H9 (cell line): ENCODE measurements around the gene MYO18B. TPM values are rescaled to one million over a fixed set of nuclear protein-coding genes. Genes with fewer than 3 reads are reported as not detected.

ENCODE experiments used
- DNase-seq: peaks from one replicate; pipeline ENCODE4 v3.0.0-alpha.2; 2017
- H2AFZ ChIP-seq: one replicate; pipeline ENCODE4 v1.6.1; 2013; ENCODE audit warnings: mild to moderate bottlenecking, low read length, control low read depth, moderate library complexity
- H2AK5ac ChIP-seq: 2 replicates; pipeline ENCODE4 v1.6.1; 2013; ENCODE audit warnings: low read length, control low read depth, mixed read lengths; ENCODE audit not compliant: insufficient read length
- H2BK120ac ChIP-seq: one replicate; pipeline ENCODE4 v1.6.1; 2013; ENCODE audit warnings: low read depth, mild to moderate bottlenecking, low read length, control low read depth, inconsistent platforms; ENCODE audit not compliant: poor library complexity, severe bottlenecking
- H2BK12ac ChIP-seq: 2 replicates; pipeline ENCODE4 v1.6.1; 2013; ENCODE audit warnings: low read length, control low read depth, mixed read lengths, low read depth; ENCODE audit not compliant: insufficient read length
- H2BK15ac ChIP-seq: 2 replicates; pipeline ENCODE4 v1.6.1; 2013; ENCODE audit warnings: low read depth, low read length, control low read depth
- H2BK20ac ChIP-seq: one replicate; pipeline ENCODE4 v1.6.1; 2013; ENCODE audit warnings: low read depth, mild to moderate bottlenecking, low read length, control low read depth, inconsistent platforms; ENCODE audit not compliant: poor library complexity, severe bottlenecking
- H2BK5ac ChIP-seq: 2 replicates; pipeline ENCODE4 v1.6.1; 2013; ENCODE audit warnings: low read length, control low read depth, mixed read lengths; ENCODE audit not compliant: insufficient read length
- H3K14ac ChIP-seq: 2 replicates; pipeline ENCODE4 v1.6.1; 2013; ENCODE audit warnings: low read length, control low read depth; ENCODE audit not compliant: insufficient read depth
- H3K18ac ChIP-seq: 2 replicates; pipeline ENCODE4 v1.6.1; 2013; ENCODE audit warnings: low read depth, mild to moderate bottlenecking, mixed read lengths, low read length, control low read depth; ENCODE audit not compliant: insufficient read length
- H3K23ac ChIP-seq: 2 replicates; pipeline ENCODE4 v1.6.1; 2013; ENCODE audit warnings: low read length, control low read depth, mixed read lengths, low read depth; ENCODE audit not compliant: insufficient read length
- H3K23me2 ChIP-seq: 2 replicates; pipeline ENCODE4 v1.6.1; 2013; ENCODE audit warnings: low read depth, mild to moderate bottlenecking, mixed read lengths, low read length, control low read depth; ENCODE audit not compliant: insufficient read length, poor library complexity, severe bottlenecking
- H3K27ac ChIP-seq: 2 replicates; pipeline ENCODE4 v1.5.1; 2013; ENCODE audit warnings: low read length, control low read depth, mixed read lengths, low read depth; ENCODE audit not compliant: insufficient read length
- H3K27me3 ChIP-seq: 2 replicates; pipeline ENCODE4 v1.6.1; 2013; ENCODE audit warnings: low read length, control low read depth, inconsistent platforms; ENCODE audit not compliant: insufficient read depth
- H3K4ac ChIP-seq: 2 replicates; pipeline ENCODE4 v1.6.1; 2013; ENCODE audit warnings: low read depth, mild to moderate bottlenecking, control low read depth, inconsistent platforms, low read length, moderate library complexity
- H3K4me1 ChIP-seq: 2 replicates; pipeline ENCODE4 v1.6.1; 2013; ENCODE audit warnings: low read length, control low read depth, inconsistent platforms; ENCODE audit not compliant: insufficient read depth
- H3K4me2 ChIP-seq: 2 replicates; pipeline ENCODE4 v1.6.1; 2013; ENCODE audit warnings: low read length, control low read depth, mixed read lengths; ENCODE audit not compliant: insufficient read length, insufficient read depth
- H3K56ac ChIP-seq: 2 replicates; pipeline ENCODE4 v1.6.1; 2013; ENCODE audit warnings: low read depth, mild to moderate bottlenecking, mixed read lengths, low read length, control low read depth; ENCODE audit not compliant: insufficient read length
- H3K79me1 ChIP-seq: 2 replicates; pipeline ENCODE4 v1.6.1; 2013; ENCODE audit warnings: low read depth, mild to moderate bottlenecking, moderate library complexity, low read length, control low read depth, inconsistent platforms; ENCODE audit not compliant: insufficient read depth, poor library complexity, severe bottlenecking
- H3K79me2 ChIP-seq: 2 replicates; pipeline ENCODE4 v1.6.1; 2013; ENCODE audit warnings: low read length, control low read depth, inconsistent platforms; ENCODE audit not compliant: insufficient read depth
- H3K9ac ChIP-seq: 2 replicates; pipeline ENCODE4 v1.6.1; 2013; ENCODE audit warnings: low read length, control low read depth, mixed read lengths; ENCODE audit not compliant: insufficient read length; ENCODE audit errors: extremely low read depth
- H3K9me3 ChIP-seq: one replicate; pipeline ENCODE4 v1.6.1; 2013; ENCODE audit warnings: low read depth, low read length, inconsistent platforms; ENCODE audit not compliant: control insufficient read depth
- H3T11ph ChIP-seq: one replicate; pipeline ENCODE4 v1.6.1; 2013; ENCODE audit warnings: mild to moderate bottlenecking, low read length, control low read depth, inconsistent platforms
- H4K20me1 ChIP-seq: one replicate; pipeline ENCODE4 v1.6.1; 2013; ENCODE audit not compliant: control insufficient read depth, insufficient read length, insufficient read depth
- H4K5ac ChIP-seq: 2 replicates; pipeline ENCODE4 v1.6.1; 2013; ENCODE audit warnings: low read depth, mild to moderate bottlenecking, mixed read lengths, low read length, control low read depth; ENCODE audit not compliant: insufficient read length
- H4K8ac ChIP-seq: replicated peaks from 2 replicates; pipeline ENCODE4 v1.6.1; 2013; ENCODE audit warnings: low read length, control low read depth, mixed read lengths, low read depth; ENCODE audit not compliant: insufficient read length
- H4K91ac ChIP-seq: 2 replicates; pipeline ENCODE4 v1.6.1; 2013; ENCODE audit warnings: low read depth, mild to moderate bottlenecking, moderate library complexity, mixed read lengths, low read length, control low read depth; ENCODE audit not compliant: insufficient read length
- H3K27ac Mint-ChIP-seq, 3 experiments: 2 replicates in 2 of 3; 3 replicates in 1 of 3; pipeline ENCODE4 v1.8.0; 2020 to 2021; ENCODE audit warnings: mixed read lengths in 3 of 3, mild to moderate bottlenecking in 1 of 3, moderate library complexity in 1 of 3
- H3K27me3 Mint-ChIP-seq: 2 replicates; pipeline ENCODE4 v1.8.0; 2021; ENCODE audit warnings: low read depth, mild to moderate bottlenecking, moderate library complexity, mixed read lengths
- H3K36me3 Mint-ChIP-seq, 3 experiments: 2 replicates in 2 of 3; 3 replicates in 1 of 3; pipeline ENCODE4 v1.8.0; 2020 to 2021; ENCODE audit warnings: low read depth in 3 of 3, mixed read lengths in 3 of 3; ENCODE audit not compliant: insufficient read depth in 1 of 3
- H3K4me1 Mint-ChIP-seq, 2 experiments: 2 replicates each; pipeline ENCODE4 v1.8.0; 2020; ENCODE audit warnings: mixed read lengths in 2 of 2
- H3K4me3 Mint-ChIP-seq, 2 experiments: 2 replicates in 1 of 2; 3 replicates in 1 of 2; pipeline ENCODE4 v1.8.0; 2020 to 2021; ENCODE audit warnings: mild to moderate bottlenecking in 2 of 2, mixed read lengths in 2 of 2, moderate library complexity in 1 of 2
- H3K9me3 Mint-ChIP-seq, 2 experiments: 2 replicates in 1 of 2; 3 replicates in 1 of 2; pipeline ENCODE4 v1.8.0; 2020; ENCODE audit warnings: mild to moderate bottlenecking in 2 of 2, mixed read lengths in 2 of 2, moderate library complexity in 1 of 2
- WGBS: extraction: QIAGEN DNeasy Blood & Tissue Kit; methylation state at CpG from one replicate; pipeline ENCODE4 v1.1.7; 2013; ENCODE audit warnings: missing lambda C conversion rate, low lambda C conversion rate, mixed read lengths; ENCODE audit not compliant: insufficient read length; ENCODE audit errors: extremely low coverage; 5-methylcytosine and 5-hydroxymethylcytosine counted together
- total RNA-seq: library from RNA; stranded (reverse); gene quantifications from 2 replicates; pipeline ENCODE4 v1.2.1, GENCODE V29; 2021
- TF ChIP-seq, protein P1 (sequence below): fragments of 200-600 bp; sonication (generic); conservative IDR thresholded peaks from 3 replicates; pipeline ENCODE4 v1.8.0; 2021; ENCODE audit warnings: antibody characterized with exemption, mild to moderate bottlenecking

The MYO18B gene
- total RNA-seq, 1 experiment from 2014 or later: 0.46 TPM

DNA sequence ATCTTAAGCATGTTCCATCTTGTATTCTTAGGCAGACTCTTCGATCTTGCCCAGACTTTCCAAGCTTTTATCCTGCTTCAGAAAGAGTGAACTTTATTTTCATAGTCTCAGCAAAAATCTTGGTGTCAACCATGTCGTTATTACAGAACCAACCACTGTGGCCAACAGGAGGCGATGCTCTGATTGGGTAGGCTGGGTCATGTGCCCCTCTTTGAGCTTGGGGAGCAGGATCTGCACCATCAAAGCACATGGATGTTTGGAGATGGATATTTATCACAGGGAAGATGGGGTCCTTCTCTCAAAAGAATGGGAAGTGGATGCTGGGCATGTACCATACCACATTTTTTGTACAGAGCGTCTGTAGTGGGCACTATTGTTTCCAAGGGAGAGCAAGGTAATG lies 197.4 kb downstream of the MYO18B start:
- H3K27me3 Mint-ChIP-seq: peaks cover 10% of the 10 kb centered on the region
- no peaks in the 10 kb centered on the region for H4K20me1 ChIP-seq
- no peak overlapping the region for H3K27ac Mint-ChIP-seq

More for the DNA sequence above, 197.4 kb downstream of the MYO18B start:
- Histone ChIP-seq H4K5ac (no peak overlapping the region), H3T11ph (no peak overlapping the region), H3K27me3 (no peaks in the 10 kb centered on the region), H2BK120ac (no peak overlapping the region), H3K4me1 (peaks cover 13% of the 10 kb centered on the region), H2BK5ac (no peak overlapping the region), H3K56ac (no peak overlapping the region), H3K9ac (no peak overlapping the region), H3K9me3 (no peaks in the 10 kb centered on the region), H4K8ac (no peak overlapping the region), H2BK20ac (no peak overlapping the region), H2AK5ac (no peak overlapping the region), H3K23me2 (no peaks in the 10 kb centered on the region), H3K4ac (no peak overlapping the region), H2BK15ac (no peak overlapping the region), H3K79me1 (no peaks in the 10 kb centered on the region), H3K79me2 (no peaks in the 10 kb centered on the region), H4K91ac (no peak overlapping the region), H3K18ac (no peak overlapping the region), H3K23ac (no peak overlapping the region), H3K14ac (no peak overlapping the region), H3K27ac (no peak overlapping the region), H3K4me2 (no peak overlapping the region), H2AFZ (no peak overlapping the region), H2BK12ac (no peak overlapping the region)
- Mint-ChIP-seq H3K4me3 (no peak overlapping the region), H3K9me3 (peaks cover 2 to 3% of the 10 kb centered on the region in 2 experiments; a peak in 3 of 5 replicates), H3K36me3 (peaks cover 0 to 5% (median 0%) of the 10 kb centered on the region in 3 experiments; a peak in 2 of 7 replicates), H3K4me1 (peaks cover 61 to 64% of the 10 kb centered on the region in 2 experiments)
- TF ChIP-seq, protein P1, sequence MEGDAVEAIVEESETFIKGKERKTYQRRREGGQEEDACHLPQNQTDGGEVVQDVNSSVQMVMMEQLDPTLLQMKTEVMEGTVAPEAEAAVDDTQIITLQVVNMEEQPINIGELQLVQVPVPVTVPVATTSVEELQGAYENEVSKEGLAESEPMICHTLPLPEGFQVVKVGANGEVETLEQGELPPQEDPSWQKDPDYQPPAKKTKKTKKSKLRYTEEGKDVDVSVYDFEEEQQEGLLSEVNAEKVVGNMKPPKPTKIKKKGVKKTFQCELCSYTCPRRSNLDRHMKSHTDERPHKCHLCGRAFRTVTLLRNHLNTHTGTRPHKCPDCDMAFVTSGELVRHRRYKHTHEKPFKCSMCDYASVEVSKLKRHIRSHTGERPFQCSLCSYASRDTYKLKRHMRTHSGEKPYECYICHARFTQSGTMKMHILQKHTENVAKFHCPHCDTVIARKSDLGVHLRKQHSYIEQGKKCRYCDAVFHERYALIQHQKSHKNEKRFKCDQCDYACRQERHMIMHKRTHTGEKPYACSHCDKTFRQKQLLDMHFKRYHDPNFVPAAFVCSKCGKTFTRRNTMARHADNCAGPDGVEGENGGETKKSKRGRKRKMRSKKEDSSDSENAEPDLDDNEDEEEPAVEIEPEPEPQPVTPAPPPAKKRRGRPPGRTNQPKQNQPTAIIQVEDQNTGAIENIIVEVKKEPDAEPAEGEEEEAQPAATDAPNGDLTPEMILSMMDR: no peak
- WGBS: no CpG with 5 or more reads among the region's 4 CpGs
- no peak for DNase-seq
